K562 (cell line): ENCODE results near the gene SEC24A. TPM values are rescaled to one million over a fixed set of nuclear protein-coding genes. Genes with fewer than 3 reads are reported as not detected.
A peak's percentile ranks its signal among the peaks of the same experiment; 100 is the strongest.

Experiments
- ARHGAP35 ChIP-seq: fragments of 450-650 bp; IDR thresholded peaks from 2 replicates; pipeline ENCODE4 v1.6.1; 2018; ENCODE audit not compliant: partially characterized antibody
- ARID2 ChIP-seq: fragments of 450-650 bp; IDR thresholded peaks from 2 replicates; pipeline ENCODE4 v1.6.1; 2017; ENCODE audit warnings: antibody characterized with exemption, mild to moderate bottlenecking
- BRF2 ChIP-seq: IDR thresholded peaks from 3 replicates; pipeline ENCODE4 v1.6.1; 2011; ENCODE audit warnings: borderline replicate concordance, mild to moderate bottlenecking; ENCODE audit not compliant: insufficient read length, insufficient read depth
- ELK3 ChIP-seq: fragments of 450-650 bp; formaldehyde crosslinking; IDR thresholded peaks from 2 replicates; pipeline ENCODE4 v1.4.0; 2020; ENCODE audit warnings: mild to moderate bottlenecking
- ETV5 ChIP-seq: sonication (generic); formaldehyde crosslinking; IDR thresholded peaks from 2 replicates; pipeline ENCODE4 v1.4.0; 2020; ENCODE audit warnings: low read depth, mild to moderate bottlenecking, missing genetic modification reagents
- GATAD2A ChIP-seq: fragments of 450-650 bp; IDR thresholded peaks from 2 replicates; pipeline ENCODE4 v1.6.1; 2017
- LEF1 ChIP-seq: fragments of 450-650 bp; IDR thresholded peaks from 2 replicates; pipeline ENCODE4 v1.6.1; 2016; ENCODE audit warnings: mild to moderate bottlenecking
- MECOM ChIP-seq: fragments of 250-450 bp; sonication (Bioruptor Pico); IDR thresholded peaks from 2 replicates; pipeline ENCODE4 v1.8.0; 2022; ENCODE audit warnings: inconsistent platforms
- MYC ChIP-seq, 2 experiments: fragments of 250-450 bp in 1 of 2; sonication (Bioruptor Pico) in 1 of 2; IDR thresholded peaks; 2 replicates each; pipeline versions ENCODE4 v1.5.1 to v1.6.1; 2012 to 2021; ENCODE audit warnings: low read depth in 2 of 2, borderline replicate concordance in 1 of 2, improper control_type of control experiment in 1 of 2, low read length in 1 of 2, mild to moderate bottlenecking in 1 of 2, moderate library complexity in 1 of 2
- NR2C1 ChIP-seq, 2 experiments: fragments of 450-650 bp; IDR thresholded peaks; 2 replicates each; pipeline ENCODE4 v1.6.1; 2017; ENCODE audit warnings: mild to moderate bottlenecking in 2 of 2, antibody characterized with exemption in 1 of 2, inconsistent platforms in 1 of 2, missing compliant biosample characterization in 1 of 2, missing genetic modification characterization in 1 of 2
- SNIP1 ChIP-seq: fragments of 450-650 bp; IDR thresholded peaks from 2 replicates; pipeline ENCODE4 v1.7.1; 2017; ENCODE audit warnings: low read depth, mild to moderate bottlenecking
- SP1 ChIP-seq: sonication (generic); formaldehyde crosslinking; IDR thresholded peaks from 2 replicates; pipeline ENCODE4 v1.8.1; 2022; ENCODE audit warnings: mild to moderate bottlenecking, missing genetic modification reagents
- XRCC4 ChIP-seq: IDR thresholded peaks from one replicate; pipeline ENCODE4 v1.6.1; 2011; ENCODE audit not compliant: insufficient read depth, insufficient read length; ENCODE audit errors: extremely low read depth
- ZBTB5 ChIP-seq: fragments of 450-650 bp; IDR thresholded peaks from 2 replicates; pipeline ENCODE4 v1.6.1; 2017; ENCODE audit warnings: antibody characterized with exemption
- ZNF274 ChIP-seq: IDR thresholded peaks from 2 replicates; pipeline ENCODE4 v1.6.1; 2011; ENCODE audit warnings: low read depth, mild to moderate bottlenecking, low read length, moderate library complexity, borderline replicate concordance
- ZNF311 ChIP-seq: fragments of 250-450 bp; sonication (Bioruptor Pico); IDR thresholded peaks from 2 replicates; pipeline ENCODE4 v1.4.0; 2020; ENCODE audit warnings: mild to moderate bottlenecking, moderate library complexity
- ZNF511 ChIP-seq: sonication (generic); formaldehyde crosslinking; IDR thresholded peaks from 2 replicates; pipeline ENCODE4 v1.8.0; 2022; ENCODE audit warnings: mild to moderate bottlenecking, missing genetic modification reagents
- ZNF518B ChIP-seq: fragments of 250-450 bp; sonication (Bioruptor Pico); IDR thresholded peaks from 2 replicates; pipeline ENCODE4 v1.5.0; 2021; ENCODE audit warnings: mild to moderate bottlenecking, moderate library complexity
- ZNF707 ChIP-seq: fragments of 250-450 bp; sonication (Bioruptor Pico); conservative IDR thresholded peaks from 2 replicates; pipeline ENCODE4 v1.8.0; 2022; ENCODE audit warnings: inconsistent platforms, mild to moderate bottlenecking, moderate library complexity
- ZSCAN32 ChIP-seq: fragments of 450-650 bp; formaldehyde crosslinking; IDR thresholded peaks from 2 replicates; pipeline ENCODE4 v1.4.0; 2020; ENCODE audit warnings: mild to moderate bottlenecking, moderate library complexity
- polyA plus RNA-seq, 8 experiments: library from polyadenylated mRNA; depleted of rRNA in 4 of 8; stranded (reverse) in 5 of 8; unstranded in 3 of 8; fragments of >200 nt; fragmentation: Nextera tagmentation in 2 of 8; fragmentation: Illumina TruSeq in 1 of 8; extraction: Ambion mirVana in 2 of 8; extraction: Trizol in 1 of 8; gene quantifications; 2 replicates each; pipeline versions ENCODE4 v1.2.1 to v1.2.3, GENCODE V29; 2011 to 2014; ENCODE audit warnings: inconsistent platforms in 1 of 8, missing spikeins in 1 of 8
- total RNA-seq, 7 experiments: library from RNA; depleted of rRNA in 6 of 7; stranded (reverse); fragments of >200 nt in 6 of 7; fragmentation: Illumina TruSeq in 2 of 7; extraction: Trizol in 2 of 7; gene quantifications; 2 replicates each; pipeline versions ENCODE4 v1.2.1 to v1.2.3, GENCODE V29; 2011 to 2021; ENCODE audit warnings: low replicate concordance in 1 of 7

Gene SEC24A
- total and polyA plus RNA-seq, 9 of the 15 experiments (the other 6 are each of a cell fraction or from before 2014, with no cell fraction given): 7.9 to 36.5 (median 17.5) TPM

- TF ChIP-seq ZNF707 (CRISPR knock-in tag) (no peak), ELK3 (CRISPR knock-in tag) (no peak), SNIP1 (peak; percentile 70; the same call in 1 of the 2 replicates), ZSCAN32 (CRISPR knock-in tag) (no peak), SP1 (CRISPR knock-in tag) (peak; percentile 81), ZNF518B (CRISPR knock-in tag) (no peak), ZNF511 (CRISPR knock-in tag) (peak; percentile 68; the same call in 1 of the 2 replicates), ARHGAP35 (no peak), BRF2 (no peak), NR2C1 (IDR thresholded peaks at IDR 0.05) (peak; percentile 55; the same call in 1 of the 2 replicates), NR2C1 (tag; IDR thresholded peaks at IDR 0.05) (peak; percentile 67), LEF1 (no peak; the same call in 1 of the 2 replicates), MYC (IDR thresholded peaks at IDR 0.05; ENCODE audit: low read depth, low read length) (peak; percentile 89), MYC (CRISPR knock-in tag; IDR thresholded peaks at IDR 0.05; ENCODE audit: borderline replicate concordance, low read depth) (no peak), ZNF311 (CRISPR knock-in tag) (no peak), ZNF274 (no peak), ARID2 (no peak), GATAD2A (no peak), MECOM (CRISPR knock-in tag) (no peak), ETV5 (CRISPR knock-in tag) (peak; percentile 95), XRCC4 (no peak), ZBTB5 (no peak)
Measured at GRCh38 chr5:134648425-134649162, at the start of gene SEC24A (continued).
